GM23338 (cell line): ENCODE results near the gene ETV4.

Source experiments
- CREB1 ChIP-seq: fragments of 250-450 bp; sonication (Bioruptor Pico); IDR thresholded peaks from 2 replicates; pipeline ENCODE4 v1.5.0; 2020; ENCODE audit warnings: low read depth, mild to moderate bottlenecking, moderate library complexity
- CTCF ChIP-seq, 2 experiments: fragments of 200-600 bp in 1 of 2; sonication (generic) in 1 of 2; conservative IDR thresholded peaks; 2 replicates each; pipeline versions ENCODE4 v1.5.1 to v1.6.1; 2016 to 2017; ENCODE audit warnings: antibody characterized with exemption in 2 of 2, low read depth in 2 of 2, mild to moderate bottlenecking in 2 of 2, moderate library complexity in 1 of 2
- ETS1 ChIP-seq: IDR thresholded peaks from 2 replicates; pipeline ENCODE4 v1.6.1; 2016; ENCODE audit warnings: antibody characterized with exemption
- EZH2 ChIP-seq: fragments of 200-600 bp; sonication (generic); IDR thresholded peaks from one replicate; pipeline ENCODE4 v1.8.0; 2017; ENCODE audit warnings: antibody characterized with exemption, mild to moderate bottlenecking, low read depth; ENCODE audit not compliant: unreplicated experiment
- EZH2phosphoT487 ChIP-seq: fragments of 200-600 bp; sonication (generic); IDR thresholded peaks from one replicate; pipeline ENCODE4 v1.8.1; 2018; ENCODE audit warnings: antibody characterized with exemption; ENCODE audit not compliant: unreplicated experiment
- JUNB ChIP-seq: IDR thresholded peaks from one replicate; pipeline ENCODE4 v1.6.1; 2016; ENCODE audit warnings: antibody characterized with exemption; ENCODE audit not compliant: unreplicated experiment
- POLR2AphosphoS5 ChIP-seq: IDR thresholded peaks from 2 replicates; pipeline ENCODE4 v1.6.1; 2016; ENCODE audit warnings: antibody characterized with exemption, low read depth
- REST ChIP-seq: IDR thresholded peaks from one replicate; pipeline ENCODE4 v1.6.1; 2018; ENCODE audit warnings: antibody characterized with exemption; ENCODE audit not compliant: unreplicated experiment
- STAT1 ChIP-seq: IDR thresholded peaks from one replicate; pipeline ENCODE4 v1.6.1; 2016; ENCODE audit warnings: antibody characterized with exemption; ENCODE audit not compliant: unreplicated experiment
- ZNF114 ChIP-seq: fragments of 250-450 bp; sonication (Bioruptor Pico); IDR thresholded peaks from 2 replicates; pipeline ENCODE4 v1.5.0; 2020; ENCODE audit warnings: mild to moderate bottlenecking, moderate library complexity
- ZNF331 ChIP-seq: fragments of 250-450 bp; sonication (Bioruptor Pico); IDR thresholded peaks from 2 replicates; pipeline ENCODE4 v1.5.0; 2020; ENCODE audit warnings: low read depth, mild to moderate bottlenecking, moderate library complexity
- ZNF462 ChIP-seq: fragments of 250-450 bp; sonication (Bioruptor Pico); IDR thresholded peaks from 2 replicates; pipeline ENCODE4 v1.5.0; 2020; ENCODE audit warnings: mild to moderate bottlenecking, moderate library complexity

GRCh38 chr17:43528988-43529814 lies 16.9 kb downstream of the ETV4 start:
- TF ChIP-seq CTCF (conservative IDR thresholded peaks at IDR 0.05; ENCODE audit: low read depth in 2 of 2) (no peak), POLR2AphosphoS5 (no peak; the same call in 1 of the 2 replicates), JUNB (no peak), REST (no peak), ETS1 (no peak), EZH2 (no peak), ZNF462 (CRISPR knock-in tag) (no peak), EZH2phosphoT487 (no peak), ZNF331 (CRISPR knock-in tag) (no peak), CREB1 (CRISPR knock-in tag) (no peak), ZNF114 (CRISPR knock-in tag) (no peak), STAT1 (no peak)
